CD4-positive, alpha-beta T cell treated with Interleukin-2 at 100 ng/mL for 4 hours (primary cell): ENCODE data around the gene ZNF593.

ENCODE experiments used
- DNase-seq: peaks from one replicate; pipeline ENCODE4 v3.0.0-alpha.2; 2020; ENCODE audit warnings: low spot score

ZNF593 gene

GRCh38 chr1:26148887-26149286 lies 20.8 kb upstream of the ZNF593 start:
- DNase-seq, result no peak

DNA sequence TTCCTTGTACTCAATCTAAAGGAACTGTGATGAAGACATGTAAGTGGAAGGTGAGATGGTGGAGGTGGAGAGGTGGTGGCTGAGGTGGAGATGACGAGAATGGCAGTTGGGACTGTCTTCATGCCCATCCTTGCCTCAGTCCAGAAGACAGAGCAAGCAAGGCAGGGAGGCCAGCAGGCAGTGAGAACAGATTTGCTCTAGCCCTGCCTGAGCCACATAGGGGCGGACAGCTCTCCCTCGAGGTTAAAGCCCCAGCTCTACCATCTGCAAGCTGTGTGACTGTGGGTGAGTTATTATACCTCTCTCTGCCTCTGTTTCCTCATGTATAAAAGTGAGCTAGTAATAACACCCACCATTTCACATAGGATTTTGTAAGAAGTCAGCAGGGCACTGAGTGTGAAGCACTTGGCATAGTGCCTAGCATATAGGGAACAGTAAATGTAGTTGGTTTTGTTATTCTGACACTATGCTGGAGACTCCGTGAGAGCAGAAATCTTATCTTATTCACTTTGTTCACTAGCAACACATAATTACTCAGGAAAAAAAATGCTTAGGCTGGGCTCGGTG lies 15.7 kb upstream of the ZNF593 start:
- no peak for DNase-seq

DNA sequence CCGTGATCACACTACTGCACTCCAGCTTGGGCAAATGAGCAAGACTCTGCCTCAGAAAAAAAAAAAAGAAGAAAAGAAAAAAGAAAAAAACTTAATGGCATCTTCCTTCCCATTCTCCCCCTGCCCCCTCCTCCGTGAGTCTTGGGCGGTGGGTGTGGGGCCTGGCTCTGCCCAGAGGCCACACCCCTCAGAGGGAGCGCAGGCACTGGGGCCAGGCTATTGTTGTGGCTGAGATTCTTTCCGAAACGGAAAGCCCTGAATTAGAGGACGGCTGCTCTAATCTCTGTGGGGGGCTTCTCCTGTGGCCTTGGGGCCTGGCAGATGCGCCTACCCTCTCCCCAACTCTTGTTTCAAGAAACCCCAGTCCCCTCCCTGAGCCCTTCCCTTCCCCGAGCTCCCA lies 15.0 kb upstream of the ZNF593 start:
- DNase-seq, result no peak

DNA sequence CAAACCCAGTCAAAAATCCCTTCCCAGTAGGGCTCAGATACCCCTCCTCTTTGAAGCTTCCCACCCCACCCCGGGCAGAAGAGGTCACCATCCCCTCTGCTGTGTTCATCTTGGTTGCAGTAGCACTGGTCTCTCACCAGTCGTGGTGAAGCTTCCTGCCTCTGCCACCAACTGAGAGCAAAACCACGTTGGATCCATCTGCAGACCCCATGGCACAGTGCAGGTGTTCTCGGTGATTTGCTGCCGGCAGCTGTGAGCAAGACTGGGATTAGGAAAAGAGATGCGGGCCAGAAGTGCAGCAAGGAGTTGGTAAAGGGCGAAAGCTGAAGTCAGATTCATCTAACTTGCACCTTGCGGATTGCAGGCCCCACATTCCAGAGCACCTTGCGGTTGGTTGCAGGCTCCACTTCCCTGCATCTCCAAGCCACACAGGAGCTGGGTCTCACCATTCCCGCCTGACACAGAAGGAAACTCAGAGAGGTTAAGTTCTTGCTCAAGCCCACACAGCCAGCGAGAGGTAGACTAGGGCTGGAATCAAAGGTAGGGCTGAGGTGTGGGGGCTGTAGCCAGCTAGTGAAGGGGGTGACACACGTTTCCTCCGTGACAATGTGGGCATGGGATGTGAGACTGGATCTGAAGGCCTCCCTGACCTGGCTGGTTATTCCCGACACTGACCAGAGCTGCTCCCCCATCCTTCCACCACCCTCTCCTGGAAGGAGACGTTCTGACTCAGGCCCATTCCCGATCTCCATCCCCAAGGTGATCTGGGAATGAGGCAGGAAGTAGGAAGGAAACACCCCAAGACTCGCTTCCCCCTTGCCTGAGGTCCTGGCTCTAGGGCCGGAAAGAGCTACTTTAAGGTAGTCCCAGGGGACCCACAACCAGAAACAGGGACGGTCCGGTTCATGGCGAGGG lies 14.1 kb upstream of the ZNF593 start:
- DNase-seq, result no peak

GRCh38 chr1:26156285-26157038 lies 13.2 kb upstream of the ZNF593 start:
- no peak for DNase-seq

DNA sequence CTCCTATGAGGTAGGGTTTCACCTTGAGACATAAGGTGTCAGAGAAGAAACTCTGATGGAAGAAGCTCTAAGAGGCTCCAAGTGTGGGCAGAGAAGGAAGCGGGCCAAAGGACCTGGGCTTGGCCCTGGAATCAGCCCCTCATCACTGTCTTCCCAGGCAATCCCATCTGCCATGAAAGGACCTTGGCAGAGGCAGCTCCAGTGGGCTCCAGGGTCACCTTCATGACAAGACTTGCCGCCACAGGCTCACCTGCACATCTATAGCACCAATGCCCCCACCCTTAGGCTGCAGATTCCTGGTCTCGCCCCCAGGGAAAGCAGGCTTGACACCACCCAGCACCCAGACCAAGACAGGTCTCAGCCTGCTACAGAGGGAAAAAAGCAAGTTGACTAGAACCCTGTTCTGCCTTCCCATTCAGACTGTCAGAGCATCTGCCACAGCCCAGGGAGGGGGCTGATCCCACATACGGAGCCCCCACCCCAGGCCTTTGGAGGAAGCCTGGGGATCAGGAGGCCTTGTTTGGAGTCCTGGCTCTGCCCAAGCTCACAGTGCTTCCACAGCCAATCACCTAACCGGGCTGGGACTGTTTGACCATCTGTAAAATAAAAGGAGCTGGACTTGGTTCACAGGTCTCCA lies 11.3 kb upstream of the ZNF593 start:
- DNase-seq, result no peak

DNA sequence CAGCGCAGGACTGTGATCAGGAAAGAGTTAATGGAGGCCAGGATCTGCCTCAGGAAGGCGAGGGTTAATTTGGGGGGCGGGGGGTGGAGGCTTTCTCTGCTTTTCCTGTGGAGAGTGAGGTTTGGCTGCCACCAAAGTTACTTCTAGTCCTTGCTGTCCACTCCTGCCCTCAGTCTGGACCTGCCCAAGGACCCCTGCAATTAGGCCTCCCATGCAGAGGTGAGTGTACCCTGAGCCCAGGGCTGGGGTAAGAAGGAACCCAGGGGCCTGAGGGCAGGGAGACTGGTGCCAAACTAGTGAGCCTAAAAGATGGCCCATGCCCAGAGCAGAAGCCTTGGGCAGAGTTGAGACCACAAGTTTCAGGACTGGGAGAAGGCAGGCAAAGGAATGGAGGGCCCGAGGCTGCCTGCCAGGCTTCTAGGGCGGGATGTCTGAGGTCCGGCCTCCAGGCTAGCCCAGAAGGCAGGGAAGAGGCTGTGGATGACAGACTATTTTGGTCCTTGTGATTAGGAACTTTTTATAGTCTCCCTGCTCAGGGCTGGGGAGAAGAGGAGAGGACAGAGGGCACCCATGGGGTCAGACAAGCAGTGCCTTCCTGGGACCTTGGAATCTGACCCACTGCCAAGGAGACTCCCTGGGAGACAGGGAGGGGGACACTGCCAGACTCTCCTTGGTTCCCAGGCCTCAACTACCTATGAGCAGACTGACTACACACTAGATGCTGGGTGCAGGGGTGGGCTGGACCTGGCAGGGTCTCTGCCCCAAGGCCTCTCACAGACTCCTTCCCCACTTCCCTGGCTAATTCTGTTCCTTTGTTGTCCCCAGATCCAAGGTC lies 10.6 kb upstream of the ZNF593 start, which contains the start of gene FAM110D:
Gene FAM110D (plus strand): TSS at position 172 of the 835 bp plus-strand sequence. CDS start 2,213 bp downstream, outside the sequence.
- DNase-seq, result no peak

DNA sequence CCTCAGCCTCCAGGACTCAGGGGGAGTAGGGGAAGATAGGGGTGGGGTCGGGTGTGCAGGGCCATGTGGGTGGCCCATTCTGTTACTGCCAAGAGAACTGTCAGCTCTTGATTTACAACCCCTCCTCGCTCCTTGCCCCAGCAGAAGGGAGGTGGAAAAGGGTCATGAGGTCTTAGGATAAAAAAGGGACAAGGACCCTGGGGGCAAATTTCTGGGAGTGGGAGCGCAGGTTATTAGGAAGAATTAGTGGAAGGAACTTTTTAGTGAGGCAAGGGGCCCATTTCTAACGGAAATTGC lies 10.0 kb upstream of the ZNF593 start:
- no peak for DNase-seq

- no peak for DNase-seq
Measured at GRCh38 chr1:26160527-26161414, 8.9 kb upstream of the ZNF593 start.

DNA sequence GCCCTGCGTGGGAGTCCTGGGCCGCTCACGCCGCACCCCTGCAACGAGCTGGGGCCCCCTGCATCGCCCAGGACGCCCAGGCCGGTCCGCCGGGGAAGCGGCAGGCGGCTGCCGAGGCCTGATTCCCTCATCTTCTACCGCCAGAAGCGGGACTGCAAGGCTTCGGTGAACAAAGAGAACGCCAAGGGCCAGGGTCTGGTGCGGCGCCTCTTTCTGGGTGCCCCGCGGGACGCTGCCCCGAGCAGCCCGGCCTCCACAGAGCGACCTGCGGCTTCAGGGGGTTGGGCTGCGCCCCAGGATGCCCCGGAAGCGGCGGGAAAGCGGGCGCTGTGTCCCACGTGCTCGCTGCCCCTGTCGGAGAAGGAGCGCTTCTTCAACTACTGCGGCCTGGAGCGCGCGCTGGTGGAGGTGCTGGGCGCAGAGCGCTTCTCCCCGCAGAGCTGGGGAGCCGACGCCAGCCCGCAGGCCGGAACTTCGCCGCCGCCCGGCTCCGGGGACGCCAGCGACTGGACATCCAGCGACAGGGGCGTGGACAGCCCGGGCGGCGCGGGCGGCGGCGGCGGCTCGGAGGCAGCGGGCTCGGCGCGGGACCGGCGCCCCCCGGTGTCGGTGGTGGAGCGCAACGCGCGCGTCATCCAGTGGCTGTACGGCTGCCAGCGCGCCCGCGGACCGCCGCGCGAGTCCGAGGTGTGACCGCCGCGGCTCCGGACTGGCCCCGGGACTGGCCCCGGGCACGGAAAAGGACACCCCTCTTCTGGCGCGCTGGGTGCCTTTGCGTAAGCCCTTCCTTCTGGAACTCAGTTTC lies 8.1 kb upstream of the ZNF593 start:
- DNase-seq, result peak; percentile 13

- no peak for DNase-seq
Measured at GRCh38 chr1:26162220-26162709, 7.4 kb upstream of the ZNF593 start.

DNA sequence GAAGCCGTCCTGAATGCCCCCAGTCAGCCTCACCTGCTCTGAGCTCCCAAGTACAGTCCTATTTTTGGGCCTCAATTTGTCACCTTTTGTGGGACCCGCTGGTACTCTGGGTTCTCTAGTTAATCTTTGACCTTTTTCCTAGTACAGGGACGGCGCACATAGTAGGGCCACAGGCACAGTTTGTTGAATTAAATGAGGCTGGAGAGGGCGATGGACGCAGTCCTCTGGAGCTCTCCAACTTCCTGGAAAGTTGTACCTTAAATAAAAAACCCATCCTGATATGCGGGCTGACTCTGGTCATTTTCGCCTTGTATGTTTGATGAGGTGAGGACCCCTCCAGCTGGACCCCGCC lies 6.0 kb upstream of the ZNF593 start:
- DNase-seq, result no peak

DNA sequence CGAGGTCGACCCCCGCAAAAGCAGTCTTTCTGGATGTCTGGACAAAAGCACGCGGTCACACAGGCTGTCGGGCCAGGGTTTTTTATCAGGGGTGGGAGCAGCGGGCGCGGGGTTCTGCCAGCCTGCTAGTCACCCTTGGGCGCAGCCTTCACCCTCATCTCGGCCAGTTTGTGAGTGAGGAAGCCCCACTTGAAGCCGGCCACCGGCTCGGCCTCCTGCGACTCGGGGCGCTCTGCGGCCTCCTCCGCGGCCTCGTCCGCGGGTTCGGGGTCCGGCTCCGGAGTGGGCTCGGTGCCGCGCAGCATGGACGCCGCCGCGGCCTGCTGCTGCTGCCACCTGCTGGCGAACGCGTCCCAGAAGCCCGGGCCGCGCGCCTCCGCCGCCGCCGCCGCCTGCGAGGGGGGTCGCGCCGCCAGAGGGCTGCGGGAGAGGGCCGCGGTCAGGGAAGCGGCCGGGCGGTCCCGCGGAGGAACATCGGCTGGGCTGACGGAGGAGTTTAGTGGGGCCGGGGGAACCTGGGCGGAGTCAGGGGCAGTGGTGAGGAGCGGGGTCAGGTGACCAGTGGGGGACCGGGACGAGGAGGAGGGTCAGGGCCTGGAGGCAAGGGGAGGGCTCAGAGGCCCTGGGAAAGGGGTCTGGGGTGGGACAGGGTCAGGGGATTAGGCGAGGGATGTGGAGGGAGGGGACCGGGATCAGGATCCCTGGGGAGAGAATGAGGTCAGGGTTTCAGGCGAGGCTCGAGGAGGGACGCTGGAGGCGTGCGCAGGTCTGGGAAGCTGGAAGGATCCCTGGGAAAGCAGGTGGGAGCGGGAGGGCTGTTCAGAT lies 5.5 kb upstream of the ZNF593 start:
- peak; percentile 39 for DNase-seq

DNA sequence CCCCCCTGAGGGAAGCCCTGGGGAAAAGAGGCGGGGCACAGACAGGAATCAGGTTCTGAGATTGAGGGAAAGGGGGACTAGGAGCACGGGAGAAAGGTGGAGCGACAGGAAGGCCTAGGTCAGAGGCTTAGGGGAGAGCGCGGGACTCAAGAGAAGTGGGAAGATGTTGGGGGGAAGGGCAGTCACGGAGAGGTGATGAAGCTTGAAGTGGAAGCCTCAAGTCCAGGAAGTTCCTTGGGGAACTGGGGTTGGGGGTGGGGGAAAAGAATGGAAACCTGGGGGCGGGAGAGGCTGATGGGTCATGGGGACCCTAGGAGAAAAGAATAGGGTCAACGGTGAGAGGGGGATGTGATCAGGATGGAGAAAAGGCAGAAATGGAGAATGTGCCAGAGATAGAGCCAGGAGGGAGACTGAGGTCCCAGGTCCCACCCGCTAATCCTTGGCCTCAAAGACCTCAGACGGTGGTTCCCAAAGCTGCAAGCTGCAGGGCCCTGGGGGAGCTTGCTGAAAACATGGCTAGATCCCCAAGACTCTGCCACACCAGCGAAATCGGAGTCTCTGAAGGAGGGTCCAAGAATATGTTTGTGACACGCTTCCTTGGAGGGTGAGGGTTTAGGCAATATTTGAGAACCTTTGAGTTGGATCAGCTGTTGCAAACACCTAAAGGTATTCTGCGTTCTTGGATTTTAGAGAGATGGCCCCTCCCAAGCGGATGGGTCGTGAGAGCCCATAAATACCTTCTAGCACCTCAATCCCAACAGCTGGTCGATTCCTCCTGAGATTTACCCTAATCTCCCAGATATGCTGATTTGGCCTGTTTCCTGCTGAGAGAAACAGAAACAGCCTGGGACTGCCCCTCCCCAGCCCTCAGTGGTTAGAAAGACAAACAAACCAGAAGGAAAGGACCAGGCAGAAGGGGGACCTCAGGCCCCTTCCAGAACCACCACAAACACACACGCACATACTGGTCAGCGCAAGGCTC lies 4.6 kb upstream of the ZNF593 start:
- no peak for DNase-seq

DNA sequence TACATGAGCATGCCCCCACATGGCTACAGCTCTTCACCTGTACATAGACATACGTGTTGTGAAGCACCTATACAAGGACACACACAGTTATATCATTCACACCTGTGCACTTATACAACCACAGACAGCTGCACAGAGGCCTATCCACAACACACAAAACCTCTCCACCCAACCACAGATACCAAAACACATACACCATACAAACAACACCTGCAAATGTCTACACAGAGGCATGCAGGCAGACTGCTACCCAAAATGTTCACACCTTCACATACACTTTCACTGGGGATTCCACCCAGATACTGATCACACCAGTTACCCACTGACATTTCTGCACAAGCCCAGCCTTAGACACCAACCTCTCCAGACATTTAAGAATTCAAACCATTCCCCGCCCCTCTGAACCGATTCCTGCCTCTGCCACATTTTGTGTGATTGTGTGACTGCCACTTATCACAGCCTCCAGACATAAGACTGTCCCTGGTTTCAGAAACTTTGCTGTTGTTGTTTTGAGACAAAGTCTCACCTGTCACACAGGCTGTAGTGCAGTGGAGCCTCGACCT lies 2.9 kb upstream of the ZNF593 start:
- no peak for DNase-seq

DNA sequence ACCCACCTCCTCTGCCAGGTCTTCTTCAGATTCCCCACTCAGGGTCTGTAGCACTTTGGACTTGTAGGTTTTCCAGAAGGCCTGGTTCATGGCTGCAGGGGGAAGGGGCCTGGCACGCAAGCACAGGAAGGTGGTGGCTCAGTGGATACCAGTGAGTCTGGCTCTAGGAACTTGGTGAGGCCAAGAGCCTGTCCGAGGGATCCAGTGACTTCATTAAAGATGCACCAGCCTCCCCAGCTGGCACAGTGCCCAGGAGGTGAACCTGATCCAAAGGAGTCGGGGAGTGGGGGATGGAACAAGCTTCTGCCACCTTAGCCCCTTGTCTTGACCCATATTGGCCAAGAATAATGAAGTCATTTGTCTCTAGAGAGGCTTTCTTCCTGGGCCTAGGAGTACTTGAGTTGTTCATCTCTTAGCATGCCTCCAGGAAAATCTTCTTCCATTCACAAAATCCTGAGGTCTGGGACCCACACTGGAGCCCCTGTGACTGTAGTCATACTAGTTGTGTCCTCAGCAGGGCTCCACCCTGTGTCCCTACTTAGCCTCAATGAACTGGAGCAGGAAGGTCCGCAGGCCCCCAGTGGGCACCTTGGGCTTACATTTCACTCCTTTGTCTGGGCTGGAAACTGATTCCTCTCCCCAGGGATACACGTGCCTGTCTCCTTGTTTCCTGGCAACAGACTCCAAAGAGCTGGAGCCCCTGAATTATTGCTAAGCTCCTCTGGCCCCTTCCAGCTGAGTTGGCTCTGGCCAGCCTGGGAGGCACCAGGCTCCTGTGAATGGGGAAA lies 1.1 kb upstream of the ZNF593 start, which contains the start of gene C1orf232:
Gene C1orf232 (minus strand): TSS at position 554 of the 788 bp plus-strand sequence. CDS start 464 bp downstream, at position 90.
- DNase-seq, result no peak
